GM23338 (cell line): ENCODE measurements around the gene TDP2.

Source experiments
- CTCF ChIP-seq, 2 experiments: fragments of 200-600 bp in 1 of 2; sonication (generic) in 1 of 2; conservative IDR thresholded peaks; 2 replicates each; pipeline versions ENCODE4 v1.5.1 to v1.6.1; 2016 to 2017; ENCODE audit warnings: antibody characterized with exemption in 2 of 2, low read depth in 2 of 2, mild to moderate bottlenecking in 2 of 2, moderate library complexity in 1 of 2
- EZH2 ChIP-seq: fragments of 200-600 bp; sonication (generic); IDR thresholded peaks from one replicate; pipeline ENCODE4 v1.8.0; 2017; ENCODE audit warnings: antibody characterized with exemption, mild to moderate bottlenecking, low read depth; ENCODE audit not compliant: unreplicated experiment
- EZH2phosphoT487 ChIP-seq: fragments of 200-600 bp; sonication (generic); IDR thresholded peaks from one replicate; pipeline ENCODE4 v1.8.1; 2018; ENCODE audit warnings: antibody characterized with exemption; ENCODE audit not compliant: unreplicated experiment
- POLR2AphosphoS5 ChIP-seq: IDR thresholded peaks from 2 replicates; pipeline ENCODE4 v1.6.1; 2016; ENCODE audit warnings: antibody characterized with exemption, low read depth
- REST ChIP-seq: IDR thresholded peaks from one replicate; pipeline ENCODE4 v1.6.1; 2018; ENCODE audit warnings: antibody characterized with exemption; ENCODE audit not compliant: unreplicated experiment
- STAT1 ChIP-seq: IDR thresholded peaks from one replicate; pipeline ENCODE4 v1.6.1; 2016; ENCODE audit warnings: antibody characterized with exemption; ENCODE audit not compliant: unreplicated experiment

GRCh38 chr6:24619661-24620060 lies 47.0 kb downstream of the TDP2 start:
- no peak for TF ChIP-seq CTCF (conservative IDR thresholded peaks at IDR 0.05; ENCODE audit: low read depth in 2 of 2)
- no peak for TF ChIP-seq EZH2
- no peak for TF ChIP-seq REST
- no peak for TF ChIP-seq STAT1
- TF ChIP-seq POLR2AphosphoS5 = no peak
- TF ChIP-seq EZH2phosphoT487 = no peak
